HL-60/S4 treated with phorbol 12-myristate 13-acetate at 8.2 ng/mL for 4 days and 3 days (cell line): ENCODE data around the gene MORN5.

ENCODE experiments used
- in situ Hi-C: fragments of 300-500 bp; cut with MboI; formaldehyde crosslinking; loops from 2 replicates; pipeline ENCODE4 v1.15.0; 2022; ENCODE audit warnings: low sequenced_read_pairs

MORN5 gene

GRCh38 chr9:122138560-122139268 lies 21.0 kb upstream of the MORN5 start:
- in situ Hi-C loops, result loop anchor here (25.0 kb wide), 1 partner anchor 324 kb away; no protein-coding TSS in a partner anchor

GRCh38 chr9:122140368-122141193 lies 19.1 kb upstream of the MORN5 start:
- in situ Hi-C loops, result loop anchor here (25.0 kb wide), 1 partner anchor 322 kb away; no protein-coding TSS in a partner anchor

- in situ Hi-C loops, result loop anchor here (25.0 kb wide), 1 partner anchor 321 kb away; no protein-coding TSS in a partner anchor
These were observed 18.0 kb upstream of the MORN5 start for GRCh38 chr9:122141671-122142070.

- in situ Hi-C loops, result loop anchor here (25.0 kb wide), 1 partner anchor 319 kb away; no protein-coding TSS in a partner anchor
These were observed 16.4 kb upstream of the MORN5 start for GRCh38 chr9:122143296-122143695.

GRCh38 chr9:122143876-122144405 lies 15.8 kb upstream of the MORN5 start:
- in situ Hi-C loops, result loop anchor here (25.0 kb wide), 1 partner anchor 318 kb away; no protein-coding TSS in a partner anchor

GRCh38 chr9:122144836-122145591 lies 14.7 kb upstream of the MORN5 start:
- in situ Hi-C loops, result loop anchor here (25.0 kb wide), 1 partner anchor 317 kb away; no protein-coding TSS in a partner anchor

GRCh38 chr9:122145592-122145863 lies 14.2 kb upstream of the MORN5 start:
- in situ Hi-C loops, result loop anchor here (25.0 kb wide), 1 partner anchor 317 kb away; no protein-coding TSS in a partner anchor

GRCh38 chr9:122151267-122151828 lies 8.4 kb upstream of the MORN5 start:
- in situ Hi-C loops, result no loop called here

- in situ Hi-C loops, result no loop called here
These were observed 3.9 kb upstream of the MORN5 start for GRCh38 chr9:122155796-122156195.

- in situ Hi-C loops, result no loop called here
These were observed 1.5 kb upstream of the MORN5 start for GRCh38 chr9:122158202-122158601.

GRCh38 chr9:122159925-122160246 lies 178 bp downstream of the MORN5 start:
- in situ Hi-C loops, result no loop called here

GRCh38 chr9:122162415-122162814 lies 2.7 kb downstream of the MORN5 start:
- in situ Hi-C loops, result no loop called here

- in situ Hi-C loops, result no loop called here
These were observed 4.6 kb downstream of the MORN5 start for GRCh38 chr9:122164286-122164685.

- in situ Hi-C loops, result no loop called here
These were observed 8.6 kb downstream of the MORN5 start for GRCh38 chr9:122168356-122168755.

- in situ Hi-C loops, result no loop called here
These were observed 12.4 kb downstream of the MORN5 start for GRCh38 chr9:122172131-122172530.

GRCh38 chr9:122173670-122174069 lies 14.0 kb downstream of the MORN5 start:
- in situ Hi-C loops, result no loop called here

GRCh38 chr9:122176916-122177315 lies 17.2 kb downstream of the MORN5 start:
- in situ Hi-C loops, result no loop called here

- in situ Hi-C loops, result no loop called here
These were observed 19.5 kb downstream of the MORN5 start for GRCh38 chr9:122179054-122179689.

- in situ Hi-C loops, result no loop called here
These were observed 20.0 kb downstream of the MORN5 start for GRCh38 chr9:122179690-122180074.

- in situ Hi-C loops, result no loop called here
These were observed 20.9 kb downstream of the MORN5 start for GRCh38 chr9:122180633-122181032.
